HepG2 (cell line): ENCODE measurements around the gene DLX4.

Experiments
- CCAR2 ChIP-seq: fragments of 200-400 bp; formaldehyde crosslinking; optimal IDR thresholded peaks from 2 replicates; pipeline ENCODE3; 2018; ENCODE audit warnings: low read depth, mild to moderate bottlenecking, low read length, moderate library complexity
- REPIN1 ChIP-seq: sonication (generic); formaldehyde crosslinking; IDR thresholded peaks from 2 replicates; pipeline ENCODE4 v1.8.0; 2022; ENCODE audit warnings: missing genetic modification reagents, low read depth, mild to moderate bottlenecking, borderline replicate concordance
- U2AF1 ChIP-seq: fragments of 200-400 bp; formaldehyde crosslinking; optimal IDR thresholded peaks from 2 replicates; pipeline ENCODE3; 2017; ENCODE audit warnings: mild to moderate bottlenecking, low read depth, low read length
- ZNF207 ChIP-seq: fragments of 450-650 bp; IDR thresholded peaks from 2 replicates; pipeline ENCODE4 v1.6.1; 2016; ENCODE audit warnings: antibody characterized with exemption, borderline replicate concordance
- ZNF232 ChIP-seq: sonication (generic); formaldehyde crosslinking; IDR thresholded peaks from 2 replicates; pipeline ENCODE4 v1.4.0; 2020; ENCODE audit warnings: missing genetic modification reagents, borderline replicate concordance
- TF ChIP-seq, protein P1 (sequence below): sonication (generic); formaldehyde crosslinking; IDR thresholded peaks from 2 replicates; pipeline ENCODE4 v1.4.0; 2020; ENCODE audit warnings: mild to moderate bottlenecking, missing genetic modification reagents
- TF ChIP-seq, protein P2 (sequence below): sonication (generic); formaldehyde crosslinking; IDR thresholded peaks from 2 replicates; pipeline ENCODE4 v1.5.0; 2020; ENCODE audit warnings: mild to moderate bottlenecking, missing genetic modification reagents, moderate library complexity

DNA sequence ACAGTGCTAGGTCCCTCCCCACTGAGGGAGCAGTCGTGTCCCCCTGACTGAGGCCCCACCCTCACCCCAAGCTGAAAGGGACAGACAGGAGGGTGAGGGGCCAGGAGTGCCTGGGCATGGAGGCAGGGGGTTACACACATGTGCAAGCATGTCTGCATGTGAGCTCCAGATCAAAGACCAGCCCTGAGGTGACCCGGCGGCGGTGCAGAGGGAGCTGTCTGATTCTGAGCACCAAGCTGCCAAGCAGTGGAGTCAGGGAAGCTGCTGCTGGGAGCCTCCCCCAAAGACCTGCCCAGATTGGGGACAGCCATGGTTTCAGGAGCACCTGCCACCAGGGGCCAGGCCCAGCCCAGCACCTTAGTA lies 20.5 kb downstream of the DLX4 start:
- TF ChIP-seq REPIN1 (CRISPR knock-in tag): no peak
- TF ChIP-seq ZNF207: no peak
- TF ChIP-seq, protein P1, sequence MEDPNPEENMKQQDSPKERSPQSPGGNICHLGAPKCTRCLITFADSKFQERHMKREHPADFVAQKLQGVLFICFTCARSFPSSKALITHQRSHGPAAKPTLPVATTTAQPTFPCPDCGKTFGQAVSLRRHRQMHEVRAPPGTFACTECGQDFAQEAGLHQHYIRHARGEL (CRISPR knock-in tag): no peak
- no peak for TF ChIP-seq CCAR2
- TF ChIP-seq ZNF232 (CRISPR knock-in tag): no peak
- TF ChIP-seq, protein P2, sequence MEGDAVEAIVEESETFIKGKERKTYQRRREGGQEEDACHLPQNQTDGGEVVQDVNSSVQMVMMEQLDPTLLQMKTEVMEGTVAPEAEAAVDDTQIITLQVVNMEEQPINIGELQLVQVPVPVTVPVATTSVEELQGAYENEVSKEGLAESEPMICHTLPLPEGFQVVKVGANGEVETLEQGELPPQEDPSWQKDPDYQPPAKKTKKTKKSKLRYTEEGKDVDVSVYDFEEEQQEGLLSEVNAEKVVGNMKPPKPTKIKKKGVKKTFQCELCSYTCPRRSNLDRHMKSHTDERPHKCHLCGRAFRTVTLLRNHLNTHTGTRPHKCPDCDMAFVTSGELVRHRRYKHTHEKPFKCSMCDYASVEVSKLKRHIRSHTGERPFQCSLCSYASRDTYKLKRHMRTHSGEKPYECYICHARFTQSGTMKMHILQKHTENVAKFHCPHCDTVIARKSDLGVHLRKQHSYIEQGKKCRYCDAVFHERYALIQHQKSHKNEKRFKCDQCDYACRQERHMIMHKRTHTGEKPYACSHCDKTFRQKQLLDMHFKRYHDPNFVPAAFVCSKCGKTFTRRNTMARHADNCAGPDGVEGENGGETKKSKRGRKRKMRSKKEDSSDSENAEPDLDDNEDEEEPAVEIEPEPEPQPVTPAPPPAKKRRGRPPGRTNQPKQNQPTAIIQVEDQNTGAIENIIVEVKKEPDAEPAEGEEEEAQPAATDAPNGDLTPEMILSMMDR (CRISPR knock-in tag): no peak
- no peak for TF ChIP-seq U2AF1
